Transverse colon (tissue), 3 donors: Measurements from ENCODE around the gene TAF11L10.
"Not testable (repeated sequence)": the region's sequence is repeated elsewhere in the genome, so short reads cannot be mapped to it uniquely, and the experiment has no call there.

Experiments
- POLR2A ChIP-seq: fragments of 450-650 bp; IDR thresholded peaks from one replicate; pipeline ENCODE4 v1.6.1; 2016; ENCODE audit warnings: antibody characterized with exemption, mild to moderate bottlenecking, moderate library complexity
- TF ChIP-seq, protein P1 (sequence below), 5 experiments: fragments of 200-600 bp in 3 of 5; fragments of 450-650 bp in 2 of 5; sonication (generic) in 3 of 5; IDR thresholded peaks; 1 replicate in 2 of 5; 2 replicates in 3 of 5; pipeline ENCODE4 v1.5.1; 2016 to 2017; ENCODE audit warnings: antibody characterized with exemption in 5 of 5, inconsistent platforms in 3 of 5, mild to moderate bottlenecking in 2 of 5, moderate library complexity in 1 of 5

DNA sequence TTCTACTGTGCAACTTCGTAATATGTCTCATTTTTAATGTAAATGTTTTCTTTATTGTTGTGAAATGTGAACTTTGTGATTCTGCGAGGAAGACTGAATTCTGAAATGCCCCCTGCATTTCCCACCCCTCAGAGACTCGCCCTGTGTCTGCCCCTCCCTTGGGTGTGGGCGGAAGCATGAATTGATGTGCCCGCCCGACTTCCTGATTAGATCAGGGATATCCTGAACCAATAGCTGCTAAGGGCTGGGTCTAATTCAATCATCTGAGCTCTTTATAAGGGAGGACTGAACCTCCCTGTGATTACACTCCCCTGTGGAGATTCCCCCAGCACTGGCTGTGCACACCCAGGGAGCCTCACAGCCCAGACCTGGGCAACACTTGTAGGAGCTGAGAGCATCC lies 6.3 kb upstream of the TAF11L10 start, which contains the start of gene TAF11L11:
- TF ChIP-seq, protein P1, sequence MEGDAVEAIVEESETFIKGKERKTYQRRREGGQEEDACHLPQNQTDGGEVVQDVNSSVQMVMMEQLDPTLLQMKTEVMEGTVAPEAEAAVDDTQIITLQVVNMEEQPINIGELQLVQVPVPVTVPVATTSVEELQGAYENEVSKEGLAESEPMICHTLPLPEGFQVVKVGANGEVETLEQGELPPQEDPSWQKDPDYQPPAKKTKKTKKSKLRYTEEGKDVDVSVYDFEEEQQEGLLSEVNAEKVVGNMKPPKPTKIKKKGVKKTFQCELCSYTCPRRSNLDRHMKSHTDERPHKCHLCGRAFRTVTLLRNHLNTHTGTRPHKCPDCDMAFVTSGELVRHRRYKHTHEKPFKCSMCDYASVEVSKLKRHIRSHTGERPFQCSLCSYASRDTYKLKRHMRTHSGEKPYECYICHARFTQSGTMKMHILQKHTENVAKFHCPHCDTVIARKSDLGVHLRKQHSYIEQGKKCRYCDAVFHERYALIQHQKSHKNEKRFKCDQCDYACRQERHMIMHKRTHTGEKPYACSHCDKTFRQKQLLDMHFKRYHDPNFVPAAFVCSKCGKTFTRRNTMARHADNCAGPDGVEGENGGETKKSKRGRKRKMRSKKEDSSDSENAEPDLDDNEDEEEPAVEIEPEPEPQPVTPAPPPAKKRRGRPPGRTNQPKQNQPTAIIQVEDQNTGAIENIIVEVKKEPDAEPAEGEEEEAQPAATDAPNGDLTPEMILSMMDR (IDR thresholded peaks at IDR 0.05), result not testable (repeated sequence)
- not testable (repeated sequence) for TF ChIP-seq POLR2A
